Mesenchymal stem cell (in vitro differentiated cells and primary cell): ENCODE results near the gene DNAL1.

Source experiments
- DNase-seq: peaks from one replicate; pipeline ENCODE4 v3.0.0-alpha.2; 2013
- H2AFZ ChIP-seq: one replicate; pipeline ENCODE4 v1.6.1; 2013; ENCODE audit warnings: low read depth, mild to moderate bottlenecking, control low read depth, inconsistent platforms, low read length, moderate library complexity
- H2AK5ac ChIP-seq: 2 replicates; pipeline ENCODE4 v1.6.1; 2013; ENCODE audit warnings: low read length, moderate library complexity, mild to moderate bottlenecking, inconsistent platforms; ENCODE audit not compliant: severe bottlenecking
- H2BK120ac ChIP-seq: one replicate; pipeline ENCODE4 v1.6.1; 2013; ENCODE audit warnings: low read depth, mild to moderate bottlenecking, inconsistent platforms, low read length, moderate library complexity
- H2BK12ac ChIP-seq, 2 experiments: one replicate each; pipeline ENCODE4 v1.6.1; 2013; ENCODE audit warnings: inconsistent platforms in 2 of 2, low read length in 2 of 2, mild to moderate bottlenecking in 2 of 2, moderate library complexity in 2 of 2, control low read depth in 1 of 2
- H2BK15ac ChIP-seq: one replicate; pipeline ENCODE4 v1.6.1; 2013; ENCODE audit warnings: mild to moderate bottlenecking, low read depth, inconsistent platforms; ENCODE audit not compliant: poor library complexity, severe bottlenecking
- H2BK5ac ChIP-seq: 2 replicates; pipeline ENCODE4 v1.6.1; 2013; ENCODE audit warnings: low read depth, mild to moderate bottlenecking, low read length, control low read depth, inconsistent platforms; ENCODE audit not compliant: poor library complexity, severe bottlenecking
- H3K14ac ChIP-seq, 2 experiments: one replicate each; pipeline ENCODE4 v1.6.1; 2013; ENCODE audit warnings: inconsistent platforms in 2 of 2, low read length in 2 of 2, control low read depth in 1 of 2, mild to moderate bottlenecking in 1 of 2, moderate library complexity in 1 of 2
- H3K18ac ChIP-seq, 2 experiments: one replicate each; pipeline ENCODE4 v1.6.1; 2013; ENCODE audit warnings: inconsistent platforms in 2 of 2, low read length in 2 of 2, control low read depth in 1 of 2, low read depth in 1 of 2, mild to moderate bottlenecking in 1 of 2
- H3K23ac ChIP-seq, 2 experiments: one replicate each; pipeline ENCODE4 v1.6.1; 2013; ENCODE audit warnings: inconsistent platforms in 2 of 2, low read length in 2 of 2, mild to moderate bottlenecking in 2 of 2, moderate library complexity in 2 of 2, control low read depth in 1 of 2
- H3K27ac ChIP-seq: 2 replicates; pipeline ENCODE4 v1.5.1; 2013; ENCODE audit warnings: mild to moderate bottlenecking, moderate library complexity, low read length, control low read depth, inconsistent platforms; ENCODE audit not compliant: poor library complexity, severe bottlenecking
- H3K27me3 ChIP-seq, 2 experiments: 2 replicates each; pipeline versions ENCODE4 v1.6.1 to v1.7.0; 2013; ENCODE audit warnings: low read length in 2 of 2, mild to moderate bottlenecking in 2 of 2, moderate library complexity in 2 of 2, control low read depth in 1 of 2, inconsistent platforms in 1 of 2; ENCODE audit not compliant: control insufficient read depth in 1 of 2, insufficient read depth in 1 of 2
- H3K36me3 ChIP-seq, 2 experiments: 2 replicates each; pipeline versions ENCODE4 v1.6.1 to v1.7.0; 2013; ENCODE audit warnings: low read length in 2 of 2, control low read depth in 1 of 2, inconsistent platforms in 1 of 2, low read depth in 1 of 2, mild to moderate bottlenecking in 1 of 2; ENCODE audit not compliant: insufficient read depth in 2 of 2, control insufficient read depth in 1 of 2
- H3K4ac ChIP-seq, 2 experiments: one replicate each; pipeline ENCODE4 v1.6.1; 2013; ENCODE audit warnings: inconsistent platforms in 2 of 2, low read length in 2 of 2, mild to moderate bottlenecking in 2 of 2, moderate library complexity in 2 of 2, control low read depth in 1 of 2, low read depth in 1 of 2
- H3K4me1 ChIP-seq: 2 replicates; pipeline ENCODE4 v1.6.1; 2013; ENCODE audit warnings: low read depth, low read length, control low read depth; ENCODE audit not compliant: control insufficient read depth, insufficient read depth
- H3K4me2 ChIP-seq: 2 replicates; pipeline ENCODE4 v1.6.1; 2013; ENCODE audit warnings: low read length, mild to moderate bottlenecking, inconsistent platforms; ENCODE audit not compliant: poor library complexity, severe bottlenecking
- H3K4me3 ChIP-seq, 2 experiments: 2 replicates each; pipeline versions ENCODE4 v1.5.1 to v1.7.0; 2013; ENCODE audit warnings: low read length in 2 of 2, mild to moderate bottlenecking in 2 of 2, control low read depth in 1 of 2, low read depth in 1 of 2; ENCODE audit not compliant: insufficient read depth in 1 of 2
- H3K79me1 ChIP-seq: replicated peaks from 2 replicates; pipeline ENCODE4 v1.6.1; 2013; ENCODE audit warnings: mild to moderate bottlenecking, control low read depth, low read length, inconsistent platforms; ENCODE audit not compliant: poor library complexity, severe bottlenecking
- H3K9ac ChIP-seq: 2 replicates; pipeline ENCODE4 v1.7.0; 2013; ENCODE audit warnings: mild to moderate bottlenecking, low read length, moderate library complexity
- H3K9me3 ChIP-seq: 2 replicates; pipeline ENCODE4 v1.7.0; 2013; ENCODE audit warnings: mild to moderate bottlenecking, low read length; ENCODE audit not compliant: control insufficient read depth
- H4K8ac ChIP-seq: one replicate; pipeline ENCODE4 v1.6.1; 2013; ENCODE audit warnings: inconsistent platforms, mild to moderate bottlenecking, low read length, moderate library complexity
- H4K91ac ChIP-seq: one replicate; pipeline ENCODE4 v1.6.1; 2013; ENCODE audit warnings: mild to moderate bottlenecking, low read length, inconsistent platforms
- WGBS: methylation state at CpG from one replicate; pipeline ENCODE4 v1.1.7; 2013; ENCODE audit warnings: mixed read lengths; 5-methylcytosine and 5-hydroxymethylcytosine counted together

DNAL1 gene

DNA sequence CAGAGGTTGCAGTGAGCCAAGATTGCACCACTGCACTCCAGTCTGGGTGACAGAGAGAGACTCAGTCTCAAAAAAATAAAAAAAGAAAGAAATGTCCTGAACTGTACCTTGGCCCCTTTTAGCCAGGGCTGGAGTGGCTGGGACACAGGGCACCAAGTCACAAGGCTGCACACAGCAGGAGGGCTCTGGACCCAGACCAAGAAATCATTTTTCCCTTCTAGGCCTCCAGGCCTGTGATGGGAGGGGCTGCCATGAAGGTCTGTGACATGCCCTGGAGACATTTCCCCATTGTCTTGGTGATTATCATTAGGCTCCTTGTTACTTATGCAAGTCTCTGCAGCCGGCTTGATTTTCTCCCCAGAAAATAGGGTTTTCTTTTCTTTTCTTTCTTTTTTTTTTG is 37.5 kb upstream of the DNAL1 start:
- H2AFZ ChIP-seq: no peak overlapping the region

DNA sequence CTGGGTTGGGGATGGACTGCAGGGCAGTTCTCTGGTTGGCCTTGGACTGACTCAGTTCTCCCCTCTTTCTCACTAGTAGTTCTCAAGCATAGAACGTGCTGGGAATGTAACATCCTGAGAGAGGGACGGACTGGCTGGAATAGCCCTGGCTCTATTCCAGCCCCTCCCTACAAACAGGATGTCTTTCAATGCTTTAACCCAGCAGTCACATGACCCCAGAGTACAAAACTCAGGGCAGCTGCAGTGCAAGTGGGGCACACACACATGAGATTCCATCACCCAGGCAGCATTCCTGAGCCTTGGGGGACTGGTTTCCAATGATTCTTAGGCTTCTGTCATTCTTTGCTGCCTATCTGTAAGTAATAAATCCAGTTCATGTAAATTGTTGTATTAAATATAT is 34.1 kb upstream of the DNAL1 start:
- Histone ChIP-seq H3K27ac (no peak overlapping the region), H2BK120ac (no peak overlapping the region), H2AK5ac (no peak overlapping the region), H3K4ac (no peak overlapping the region), H4K91ac (no peak overlapping the region), H2AFZ (no peak overlapping the region), H3K79me1 (no peaks in the 10 kb centered on the region), H3K14ac (no peak overlapping the region), H2BK5ac (no peak overlapping the region), H4K8ac (no peak overlapping the region), H2BK12ac (no peak overlapping the region), H3K4me1 (peaks cover 2% of the 10 kb centered on the region), H3K4me2 (no peak overlapping the region), H3K27me3 (no peaks in the 10 kb centered on the region), H3K18ac (no peak overlapping the region), H3K36me3 (no peaks in the 10 kb centered on the region), H3K9ac (no peak overlapping the region), H2BK15ac (no peak overlapping the region), H3K9me3 (no peaks in the 10 kb centered on the region), H3K23ac (no peak overlapping the region), H3K4me3 (no peak overlapping the region)
- 24% methylated on average over 2 of the region's 2 CpGs for WGBS
- peak; percentile 53 for DNase-seq

More for the DNA sequence above, 37.5 kb upstream of the DNAL1 start:
- Histone ChIP-seq H4K91ac (no peak overlapping the region), H2AK5ac (no peak overlapping the region), H3K18ac (no peak overlapping the region), H3K27ac (no peak overlapping the region), H3K4me1 (no peaks in the 10 kb centered on the region), H3K9me3 (no peaks in the 10 kb centered on the region), H3K14ac (no peak overlapping the region), H3K4ac (no peak overlapping the region), H2BK12ac (no peak overlapping the region), H3K27me3 (no peaks in the 10 kb centered on the region), H3K9ac (no peak overlapping the region), H2BK120ac (no peak overlapping the region), H4K8ac (no peak overlapping the region), H3K4me3 (no peak overlapping the region), H2BK15ac (no peak overlapping the region), H3K4me2 (no peak overlapping the region), H3K79me1 (no peaks in the 10 kb centered on the region), H3K36me3 (no peaks in the 10 kb centered on the region), H2BK5ac (no peak overlapping the region), H3K23ac (no peak overlapping the region)
- no CpG with 5 or more reads among the region's 1 CpG for WGBS
- no peak for DNase-seq

GRCh38 chr14:73612339-73613045 is 32.3 kb upstream of the DNAL1 start, which contains the start of gene ACOT6:
Gene ACOT6, plus strand, starts transcription at chr14:73612517. Its CDS starts 55 bp downstream, at chr14:73612572.
- Histone ChIP-seq H3K4me2 (peak within 1 kb of the TSS; percentile 85), H3K4me3 (peak within 1 kb of the TSS; percentile 76 to 81), H3K27me3 (no peaks in the 10 kb centered on the region), H4K91ac (peak within 1 kb of the TSS; percentile 45), H3K36me3 (no peaks in the 10 kb centered on the region), H2AK5ac (no peak within 1 kb of the TSS), H3K23ac (no peak within 1 kb of the TSS), H3K4ac (peak within 1 kb of the TSS in 1 of 2 experiments; percentile 67), H3K79me1 (no peaks in the 10 kb centered on the region), H3K18ac (peak within 1 kb of the TSS; percentile 79 to 92), H3K9me3 (no peaks in the 10 kb centered on the region), H3K9ac (peak within 1 kb of the TSS; percentile 77), H3K14ac (peak within 1 kb of the TSS in 1 of 2 experiments; percentile 89), H3K27ac (no peak within 1 kb of the TSS), H2BK120ac (no peak within 1 kb of the TSS), H3K4me1 (peaks cover 3% of the 10 kb centered on the region), H2BK5ac (no peak within 1 kb of the TSS), H2AFZ (peak within 1 kb of the TSS; percentile 88), H2BK15ac (peak within 1 kb of the TSS; percentile 87), H4K8ac (peak within 1 kb of the TSS; percentile 72), H2BK12ac (peak within 1 kb of the TSS in 1 of 2 experiments; percentile 83)
- DNase-seq: peak; percentile 72
- 1% methylated on average over 84 of the region's 84 CpGs for WGBS

DNA sequence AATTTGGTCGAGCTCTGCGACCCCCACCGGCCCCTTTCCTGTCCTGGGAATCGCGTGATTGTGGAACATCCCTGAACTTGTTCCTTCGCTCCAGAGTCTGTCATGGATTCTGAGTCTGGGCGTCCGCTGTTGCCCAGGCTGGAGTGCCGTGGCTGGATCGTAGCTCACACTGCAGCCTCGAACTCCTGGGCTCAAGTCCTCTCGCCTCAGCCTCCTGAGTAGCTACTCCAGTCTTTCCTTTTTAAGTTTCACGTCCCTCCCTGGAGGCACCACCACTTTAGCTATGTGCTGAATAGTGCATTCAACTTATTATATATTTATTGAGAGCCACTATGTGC is 31.8 kb upstream of the DNAL1 start:
- no peak for DNase-seq
- no peak overlapping the region for H3K14ac ChIP-seq
- peak overlapping the region; percentile 77 for H3K9ac ChIP-seq
- no peaks in the 10 kb centered on the region for H3K36me3 ChIP-seq
- H2BK120ac ChIP-seq: no peak overlapping the region
- peak overlapping the region; percentile 46 for H2BK15ac ChIP-seq
- H3K4me1 ChIP-seq: peaks cover 3% of the 10 kb centered on the region
- H3K23ac ChIP-seq: no peak overlapping the region
- H3K9me3 ChIP-seq: no peaks in the 10 kb centered on the region
- H3K27me3 ChIP-seq: no peaks in the 10 kb centered on the region
- H4K8ac ChIP-seq: peak overlapping the region; percentile 72
- H2BK5ac ChIP-seq: no peak overlapping the region
- peak overlapping the region; percentile 85 for H3K4me2 ChIP-seq
- H3K4ac ChIP-seq: no peak overlapping the region
- no peak overlapping the region for H3K27ac ChIP-seq
- H4K91ac ChIP-seq: peak overlapping the region; percentile 45
- peak overlapping the region; percentile 88 for H2AFZ ChIP-seq
- 15% methylated on average over 12 of the region's 13 CpGs for WGBS
- H3K79me1 ChIP-seq: no peaks in the 10 kb centered on the region
- H2BK12ac ChIP-seq: no peak overlapping the region
- no peak overlapping the region for H2AK5ac ChIP-seq
- H3K18ac ChIP-seq: peak overlapping the region in 1 of 2 experiments; percentile 66
- peak overlapping the region; percentile 76 to 81 for H3K4me3 ChIP-seq
